Trophoblast cell (in vitro differentiated cells and primary cell): ENCODE results near the gene BMS1.
A peak's percentile ranks its signal among the peaks of the same experiment; 100 is the strongest.
"Not testable (repeated sequence)": the region's sequence is repeated elsewhere in the genome, so short reads cannot be mapped to it uniquely, and the experiment has no call there.

Experiments
- DNase-seq, 2 donors: peaks; one replicate each; pipeline ENCODE4 v3.0.0-alpha.2; 2016
- H2AFZ ChIP-seq: 2 replicates; pipeline ENCODE4 v1.6.1; 2013; ENCODE audit warnings: low read length, moderate library complexity, mild to moderate bottlenecking; ENCODE audit not compliant: insufficient read depth, poor library complexity
- H2AK5ac ChIP-seq: 2 replicates; pipeline ENCODE4 v1.6.1; 2013; ENCODE audit warnings: mild to moderate bottlenecking, low read length
- H2BK120ac ChIP-seq: 2 replicates; pipeline ENCODE4 v1.6.1; 2013; ENCODE audit warnings: low read length, mild to moderate bottlenecking, moderate library complexity; ENCODE audit not compliant: insufficient read depth, poor library complexity
- H2BK12ac ChIP-seq: 2 replicates; pipeline ENCODE4 v1.6.1; 2013; ENCODE audit warnings: mild to moderate bottlenecking, low read length, moderate library complexity
- H2BK5ac ChIP-seq: 2 replicates; pipeline ENCODE4 v1.6.1; 2013; ENCODE audit warnings: low read length, low read depth, moderate library complexity, mild to moderate bottlenecking; ENCODE audit not compliant: poor library complexity
- H3K14ac ChIP-seq: 2 replicates; pipeline ENCODE4 v1.6.1; 2013; ENCODE audit warnings: mild to moderate bottlenecking, low read length
- H3K18ac ChIP-seq: 2 replicates; pipeline ENCODE4 v1.6.1; 2013; ENCODE audit warnings: mild to moderate bottlenecking, low read length
- H3K23ac ChIP-seq: 2 replicates; pipeline ENCODE4 v1.6.1; 2013; ENCODE audit warnings: low read length
- H3K27ac ChIP-seq: 2 replicates; pipeline ENCODE4 v1.5.1; 2013; ENCODE audit warnings: low read depth, mild to moderate bottlenecking, inconsistent platforms, low read length, moderate library complexity
- H3K27me3 ChIP-seq: 2 replicates; pipeline ENCODE4 v1.6.1; 2013; ENCODE audit warnings: inconsistent platforms, mild to moderate bottlenecking, low read length, moderate library complexity; ENCODE audit not compliant: insufficient read depth
- H3K36me3 ChIP-seq, 2 experiments: 1 replicate in 1 of 2; 2 replicates in 1 of 2; pipeline ENCODE4 v1.6.1; 2013; ENCODE audit warnings: low read length in 2 of 2, mild to moderate bottlenecking in 2 of 2, moderate library complexity in 1 of 2; ENCODE audit not compliant: insufficient read depth in 2 of 2, control insufficient read depth in 1 of 2
- H3K4ac ChIP-seq: 2 replicates; pipeline ENCODE4 v1.6.1; 2013; ENCODE audit warnings: low read depth, mild to moderate bottlenecking, low read length, moderate library complexity
- H3K4me1 ChIP-seq, 2 experiments: 1 replicate in 1 of 2; 2 replicates in 1 of 2; pipeline ENCODE4 v1.6.1; 2013; ENCODE audit warnings: low read length in 2 of 2, mild to moderate bottlenecking in 2 of 2, moderate library complexity in 1 of 2; ENCODE audit not compliant: insufficient read depth in 2 of 2, control insufficient read depth in 1 of 2
- H3K4me2 ChIP-seq: 2 replicates; pipeline ENCODE4 v1.6.1; 2013; ENCODE audit warnings: inconsistent platforms, mild to moderate bottlenecking, low read length, moderate library complexity
- H3K4me3 ChIP-seq: 2 replicates; pipeline ENCODE4 v1.5.1; 2013; ENCODE audit warnings: mild to moderate bottlenecking, low read depth, low read length, inconsistent platforms
- H3K79me1 ChIP-seq: one replicate; pipeline ENCODE4 v1.6.1; 2013; ENCODE audit warnings: low read length
- H3K79me2 ChIP-seq: 2 replicates; pipeline ENCODE4 v1.6.1; 2013; ENCODE audit warnings: low read length, mild to moderate bottlenecking; ENCODE audit not compliant: control insufficient read depth, insufficient read depth, poor library complexity
- H3K9ac ChIP-seq: 2 replicates; pipeline ENCODE4 v1.6.1; 2013; ENCODE audit warnings: mild to moderate bottlenecking, low read length
- H3K9me3 ChIP-seq: 2 replicates; pipeline ENCODE4 v1.6.1; 2013; ENCODE audit warnings: low read depth, mild to moderate bottlenecking, control low read depth, inconsistent platforms, low read length; ENCODE audit not compliant: insufficient read depth
- H4K12ac ChIP-seq: 2 replicates; pipeline ENCODE4 v1.6.1; 2013; ENCODE audit warnings: low read depth, mild to moderate bottlenecking, low read length, moderate library complexity
- H4K8ac ChIP-seq: 2 replicates; pipeline ENCODE4 v1.6.1; 2013; ENCODE audit warnings: low read depth, mild to moderate bottlenecking, low read length, moderate library complexity
- H4K91ac ChIP-seq: one replicate; pipeline ENCODE4 v1.6.1; 2013; ENCODE audit warnings: low read depth, mild to moderate bottlenecking, low read length, moderate library complexity
- WGBS: extraction: QIAGEN DNeasy Blood & Tissue Kit; methylation state at CpG from one replicate; pipeline ENCODE4 v1.1.7; 2013; ENCODE audit warnings: missing lambda C conversion rate; ENCODE audit not compliant: insufficient read length, insufficient coverage; ENCODE audit errors: extremely low coverage; 5-methylcytosine and 5-hydroxymethylcytosine counted together

Gene BMS1

GRCh38 chr10:42816912-42817311 lies 34.3 kb downstream of the BMS1 start:
- H3K9ac ChIP-seq = no peak overlapping the region

GRCh38 chr10:42817417-42817816 lies 34.8 kb downstream of the BMS1 start:
- H3K14ac ChIP-seq, DNase-seq, H3K79me2 ChIP-seq, H3K4me2 ChIP-seq, H3K27ac ChIP-seq, H2BK120ac ChIP-seq, H3K4ac ChIP-seq, H4K8ac ChIP-seq, H3K9me3 ChIP-seq, H3K4me3 ChIP-seq, H3K4me1 ChIP-seq, H3K27me3 ChIP-seq, H2BK12ac ChIP-seq, H3K23ac ChIP-seq, H2BK5ac ChIP-seq, H4K12ac ChIP-seq, H3K79me1 ChIP-seq, H3K18ac ChIP-seq, H2AK5ac ChIP-seq, H2AFZ ChIP-seq, H4K91ac ChIP-seq, H3K9ac ChIP-seq: not testable (repeated sequence)
- peaks cover 19 to 26% of the 10 kb centered on the region in 2 experiments for H3K36me3 ChIP-seq
- no CpG with 5 or more reads among the region's 3 CpGs for WGBS

More at GRCh38 chr10:42816912-42817311, 34.3 kb downstream of the BMS1 start:
- Histone ChIP-seq H4K12ac (no peak overlapping the region), H4K8ac (no peak overlapping the region), H3K14ac (no peak overlapping the region), H3K79me2 (no peaks in the 10 kb centered on the region), H2AFZ (no peak overlapping the region), H3K9me3 (no peaks in the 10 kb centered on the region), H4K91ac (no peak overlapping the region), H3K4me2 (no peak overlapping the region), H3K23ac (no peak overlapping the region), H3K27ac (no peak overlapping the region), H3K27me3 (no peaks in the 10 kb centered on the region), H3K36me3 (peaks cover 20 to 28% of the 10 kb centered on the region in 2 experiments), H2BK5ac (no peak overlapping the region), H3K79me1 (no peaks in the 10 kb centered on the region), H3K4me3 (no peak overlapping the region), H2BK120ac (no peak overlapping the region), H2AK5ac (no peak overlapping the region), H2BK12ac (no peak overlapping the region), H3K18ac (no peak overlapping the region), H3K4ac (no peak overlapping the region), H3K4me1 (no peaks in the 10 kb centered on the region)
- DNase-seq = no peak
- WGBS = no CpG with 5 or more reads among the region's 2 CpGs

DNA sequence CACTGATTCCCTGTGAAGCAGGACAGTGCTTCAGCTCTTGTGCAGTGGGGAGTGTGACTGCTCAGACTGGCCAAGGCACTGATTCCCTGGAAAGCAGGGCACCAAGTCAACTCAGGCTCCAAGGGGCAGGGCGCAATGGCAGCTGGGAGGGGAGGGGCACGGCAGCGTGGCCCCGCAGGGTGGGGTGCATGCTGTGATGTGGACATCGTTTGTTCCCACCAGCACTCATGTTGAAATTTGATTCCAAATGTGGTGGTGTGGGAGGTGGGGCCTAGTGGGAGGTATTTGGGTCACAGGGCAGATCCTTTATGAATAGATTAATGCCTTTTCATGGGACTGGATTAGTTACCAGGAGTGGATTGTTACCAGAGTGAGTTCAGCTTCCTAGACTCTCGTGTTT lies 44.2 kb downstream of the BMS1 start:
- not testable (repeated sequence) for H3K4ac ChIP-seq, H2BK12ac ChIP-seq, H3K4me3 ChIP-seq, H3K27ac ChIP-seq, H2AK5ac ChIP-seq, H3K79me1 ChIP-seq, H2BK5ac ChIP-seq, H3K27me3 ChIP-seq, H3K4me2 ChIP-seq, H4K12ac ChIP-seq, H2AFZ ChIP-seq, H3K14ac ChIP-seq, H3K23ac ChIP-seq, H3K9me3 ChIP-seq, H3K4me1 ChIP-seq, H3K9ac ChIP-seq, H3K79me2 ChIP-seq, DNase-seq, H4K91ac ChIP-seq, H3K18ac ChIP-seq, H2BK120ac ChIP-seq, H4K8ac ChIP-seq
- peaks cover 33% of the 10 kb centered on the region in 2 experiments for H3K36me3 ChIP-seq
- WGBS = no CpG with 5 or more reads among the region's 6 CpGs

DNA sequence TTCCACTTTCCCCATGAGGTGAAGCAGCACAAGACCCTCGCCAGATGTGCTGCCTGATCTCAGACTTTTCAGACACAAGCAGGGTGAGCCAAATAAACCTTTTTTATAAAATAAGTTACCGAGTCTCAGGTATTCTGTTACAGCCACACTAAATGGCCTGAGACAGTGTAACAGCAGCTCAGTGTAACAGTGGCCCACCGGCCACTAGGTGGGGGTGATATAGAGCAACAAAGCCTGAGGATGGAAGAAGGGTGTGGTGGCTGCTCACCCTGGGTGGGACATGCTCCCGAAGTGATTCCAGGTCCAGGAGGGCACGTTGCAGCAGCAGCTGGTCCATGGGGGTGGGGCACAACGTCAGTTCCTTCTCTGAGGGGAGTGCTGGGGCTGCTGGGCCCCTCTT lies 44.6 kb downstream of the BMS1 start:
- Histone ChIP-seq H2BK120ac (no peak overlapping the region), H3K79me1 (no peaks in the 10 kb centered on the region), H3K4me1 (no peaks in the 10 kb centered on the region), H3K4me2 (no peak overlapping the region), H3K9ac (no peak overlapping the region), H3K4ac (no peak overlapping the region), H2AK5ac (no peak overlapping the region), H3K14ac (no peak overlapping the region), H4K91ac (no peak overlapping the region), H2BK5ac (no peak overlapping the region), H3K18ac (peak overlapping the region; percentile 56), H3K27ac (no peak overlapping the region), H3K9me3 (no peaks in the 10 kb centered on the region), H4K8ac (no peak overlapping the region), H4K12ac (no peak overlapping the region), H3K23ac (no peak overlapping the region), H3K27me3 (no peaks in the 10 kb centered on the region), H3K4me3 (no peak overlapping the region), H2AFZ (no peak overlapping the region), H3K36me3 (peaks cover 33% of the 10 kb centered on the region in 2 experiments), H2BK12ac (no peak overlapping the region), H3K79me2 (no peaks in the 10 kb centered on the region)
- WGBS = no CpG with 5 or more reads among the region's 6 CpGs
- DNase-seq = no peak
